COR-L47 (cell line): ENCODE data around the gene RNF126.
A peak's percentile ranks its signal among the peaks of the same experiment; 100 is the strongest.
"Not testable (repeated sequence)": the region's sequence is repeated elsewhere in the genome, so short reads cannot be mapped to it uniquely, and the experiment has no call there.

Source experiments
- DNase-seq: peaks from one replicate; lab custom pipeline; 2025; lab: John Stamatoyannopoulos, UW

Gene RNF126

GRCh38 chr19:662962-663681, at the start of gene RNF126:
Gene RNF126 (minus strand): TSS chr19:663214. CDS start chr19:663121, 93 bp downstream.
- peak; percentile 86 for DNase-seq

- no peak for DNase-seq
Measured at GRCh38 chr19:711254-711653, 48.2 kb upstream of the RNF126 start.

- no peak for DNase-seq
Measured at GRCh38 chr19:710767-711166, 47.8 kb upstream of the RNF126 start.

GRCh38 chr19:709965-710571, 47.1 kb upstream of the RNF126 start:
- no peak for DNase-seq

GRCh38 chr19:709196-709964, 46.4 kb upstream of the RNF126 start:
- DNase-seq: no peak

GRCh38 chr19:708154-709143, 45.4 kb upstream of the RNF126 start, which contains the start of gene PALM:
Gene PALM (plus strand): TSS chr19:708935. CDS start chr19:709147, 212 bp downstream.
- no peak for DNase-seq

GRCh38 chr19:704447-704741, 41.4 kb upstream of the RNF126 start:
- no peak for DNase-seq

GRCh38 chr19:703651-704446, 40.8 kb upstream of the RNF126 start:
- no peak for DNase-seq

GRCh38 chr19:703329-703650, 40.3 kb upstream of the RNF126 start:
- DNase-seq: no peak

- DNase-seq: not testable (repeated sequence)
Measured at GRCh38 chr19:702847-703246, 39.8 kb upstream of the RNF126 start.

- not testable (repeated sequence) for DNase-seq
Measured at GRCh38 chr19:699885-700284, 36.9 kb upstream of the RNF126 start.

- DNase-seq: not testable (repeated sequence)
Measured at GRCh38 chr19:698529-698928, 35.5 kb upstream of the RNF126 start.

- DNase-seq: no peak
Measured at GRCh38 chr19:695352-695949, 32.4 kb upstream of the RNF126 start, which contains the start of gene PRSS57. Gene PRSS57 (minus strand): TSS chr19:695452. CDS start chr19:695430, 22 bp downstream.

GRCh38 chr19:694481-695351, 31.7 kb upstream of the RNF126 start:
- DNase-seq: no peak

GRCh38 chr19:690203-690602, 27.2 kb upstream of the RNF126 start:
- no peak for DNase-seq

- DNase-seq: no peak
Measured at GRCh38 chr19:688992-689391, 26.0 kb upstream of the RNF126 start.

- no peak for DNase-seq
Measured at GRCh38 chr19:688214-688613, 25.2 kb upstream of the RNF126 start.

- DNase-seq: no peak
Measured at GRCh38 chr19:687569-688166, 24.7 kb upstream of the RNF126 start.

- DNase-seq: no peak
Measured at GRCh38 chr19:686589-687297, 23.7 kb upstream of the RNF126 start.
